ENCODE data around the gene AURKB.

GRCh38 chr17:8206536-8206935, 3.8 kb downstream of the AURKB start:
- no peak for TF ChIP-seq EP300 (conservative IDR thresholded peaks at IDR 0.05; ENCODE audit: poor library complexity, severe bottlenecking)
- no peak for TF ChIP-seq CTCF (IDR thresholded peaks at IDR 0.05; ENCODE audit: poor library complexity, severe bottlenecking)
- TF ChIP-seq POLR2AphosphoS5 (IDR thresholded peaks at IDR 0.05): no peak
- TF ChIP-seq EZH2 (IDR thresholded peaks at IDR 0.05; ENCODE audit: borderline replicate concordance, insufficient read depth, low read length, poor library complexity, severe bottlenecking): no peak
- no peak for TF ChIP-seq SMC3 (conservative IDR thresholded peaks at IDR 0.05; ENCODE audit: poor library complexity)
- TF ChIP-seq TAF1 (IDR thresholded peaks at IDR 0.05; ENCODE audit: low read depth): no peak
- TF ChIP-seq REST (IDR thresholded peaks at IDR 0.05; ENCODE audit: borderline replicate concordance): no peak
